Endothelial cell of coronary artery (primary cell): ENCODE results near the gene MYOCOS. TPM values are rescaled to one million over a fixed set of nuclear protein-coding genes. Genes with fewer than 3 reads are reported as not detected.

Source experiments
- total RNA-seq: library from RNA; depleted of rRNA; stranded (reverse); fragments of >200 nt; gene quantifications from 2 replicates; pipeline ENCODE4 v1.2.3, GENCODE V29; 2014

The MYOCOS gene, protein sequence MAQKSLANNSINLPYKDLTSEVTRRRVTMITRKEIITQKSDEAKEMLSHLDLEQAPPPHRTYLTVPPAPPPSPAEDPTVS
- total RNA-seq: 0.09 TPM in 1 of 2 replicates, not detected in the other

GRCh38 chr1:171622152-171622462 lies at the start of gene MYOCOS:
MYOCOS (plus strand) TSS chr1:171622243; CDS start chr1:171623884, 1,641 bp downstream.

DNA sequence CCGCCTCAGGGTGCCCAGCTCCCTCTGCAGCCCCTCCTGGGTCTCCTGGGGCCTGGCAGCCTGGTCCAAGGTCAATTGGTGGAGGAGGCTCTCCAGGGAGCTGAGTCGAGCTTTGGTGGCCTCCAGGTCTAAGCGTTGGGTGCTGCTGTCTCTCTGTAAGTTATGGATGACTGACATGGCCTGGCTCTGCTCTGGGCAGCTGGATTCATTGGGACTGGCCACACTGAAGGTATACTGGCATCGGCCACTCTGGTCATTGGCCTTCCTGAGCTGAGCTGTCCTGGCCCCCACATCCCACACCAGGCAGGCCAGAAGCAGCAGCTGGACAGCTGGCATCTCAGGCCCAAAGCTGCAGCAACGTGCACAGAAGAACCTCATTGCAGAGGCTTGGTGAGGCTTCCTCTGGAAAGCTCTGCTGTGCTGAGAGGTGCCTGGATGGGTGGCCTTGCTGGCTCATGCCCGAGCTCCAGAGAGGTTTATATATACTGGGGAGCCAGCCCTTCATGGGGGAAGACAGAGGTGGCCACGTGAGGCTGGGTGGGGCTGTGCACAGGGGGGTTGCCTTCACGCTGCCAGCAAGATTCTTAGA lies 30.3 kb downstream of the MYOCOS start, which contains the start of gene MYOC:
MYOC (minus strand) TSS at position 455 of the 589 bp plus-strand sequence; CDS start at position 378, 77 bp downstream.

Other genes starting within 250 kb of the MYOCOS start
- 43.0 and 55.7 TPM in 2 replicates for gene PRRC2C, start 136.7 kb upstream of the MYOCOS start, total RNA-seq
- not detected in 2 replicates for gene MYOC, start 30.4 kb downstream of the MYOCOS start, total RNA-seq
- 4.6 and 5.4 TPM in 2 replicates for gene VAMP4, start 119.8 kb downstream of the MYOCOS start, total RNA-seq
- gene METTL13, start 159.4 kb downstream of the MYOCOS start, total RNA-seq: 29.7 and 31.3 TPM in 2 replicates
- 0.54 and 0.56 TPM in 2 replicates for gene DNM3, start 219.3 kb downstream of the MYOCOS start, total RNA-seq